ENCODE data around the gene FBRSL1.

FBRSL1 gene

GRCh38 chr12:132498931-132499330, 9.0 kb downstream of the FBRSL1 start:
- no peak for ATAC-seq
- no peak for TF ChIP-seq ZNF70 (CRISPR knock-in tag; IDR thresholded peaks at IDR 0.05)
- TF ChIP-seq, protein P1, sequence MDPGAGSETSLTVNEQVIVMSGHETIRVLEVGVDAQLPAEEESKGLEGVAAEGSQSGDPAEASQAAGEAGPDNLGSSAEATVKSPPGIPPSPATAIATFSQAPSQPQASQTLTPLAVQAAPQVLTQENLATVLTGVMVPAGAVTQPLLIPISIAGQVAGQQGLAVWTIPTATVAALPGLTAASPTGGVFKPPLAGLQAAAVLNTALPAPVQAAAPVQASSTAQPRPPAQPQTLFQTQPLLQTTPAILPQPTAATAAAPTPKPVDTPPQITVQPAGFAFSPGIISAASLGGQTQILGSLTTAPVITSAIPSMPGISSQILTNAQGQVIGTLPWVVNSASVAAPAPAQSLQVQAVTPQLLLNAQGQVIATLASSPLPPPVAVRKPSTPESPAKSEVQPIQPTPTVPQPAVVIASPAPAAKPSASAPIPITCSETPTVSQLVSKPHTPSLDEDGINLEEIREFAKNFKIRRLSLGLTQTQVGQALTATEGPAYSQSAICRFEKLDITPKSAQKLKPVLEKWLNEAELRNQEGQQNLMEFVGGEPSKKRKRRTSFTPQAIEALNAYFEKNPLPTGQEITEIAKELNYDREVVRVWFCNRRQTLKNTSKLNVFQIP (CRISPR knock-in tag; IDR thresholded peaks at IDR 0.05; ENCODE audit: borderline replicate concordance, low read depth): no peak
- TF ChIP-seq ISL1 (CRISPR knock-in tag; IDR thresholded peaks at IDR 0.05): no peak
- TF ChIP-seq OSR1 (CRISPR knock-in tag; IDR thresholded peaks at IDR 0.05): no peak
- TF ChIP-seq RARB (CRISPR knock-in tag; IDR thresholded peaks at IDR 0.05): no peak
- no peak for TF ChIP-seq TOX (CRISPR knock-in tag; IDR thresholded peaks at IDR 0.05; ENCODE audit: borderline replicate concordance)
- TF ChIP-seq SNAI2 (CRISPR knock-in tag; IDR thresholded peaks at IDR 0.05): no peak
- TF ChIP-seq BACH2 (CRISPR knock-in tag; IDR thresholded peaks at IDR 0.05; ENCODE audit: borderline replicate concordance): no peak
- TF ChIP-seq CSDC2 (CRISPR knock-in tag; IDR thresholded peaks at IDR 0.05): no peak
- no peak for TF ChIP-seq ZFP30 (CRISPR knock-in tag; IDR thresholded peaks at IDR 0.05)
- TF ChIP-seq, protein P2, sequence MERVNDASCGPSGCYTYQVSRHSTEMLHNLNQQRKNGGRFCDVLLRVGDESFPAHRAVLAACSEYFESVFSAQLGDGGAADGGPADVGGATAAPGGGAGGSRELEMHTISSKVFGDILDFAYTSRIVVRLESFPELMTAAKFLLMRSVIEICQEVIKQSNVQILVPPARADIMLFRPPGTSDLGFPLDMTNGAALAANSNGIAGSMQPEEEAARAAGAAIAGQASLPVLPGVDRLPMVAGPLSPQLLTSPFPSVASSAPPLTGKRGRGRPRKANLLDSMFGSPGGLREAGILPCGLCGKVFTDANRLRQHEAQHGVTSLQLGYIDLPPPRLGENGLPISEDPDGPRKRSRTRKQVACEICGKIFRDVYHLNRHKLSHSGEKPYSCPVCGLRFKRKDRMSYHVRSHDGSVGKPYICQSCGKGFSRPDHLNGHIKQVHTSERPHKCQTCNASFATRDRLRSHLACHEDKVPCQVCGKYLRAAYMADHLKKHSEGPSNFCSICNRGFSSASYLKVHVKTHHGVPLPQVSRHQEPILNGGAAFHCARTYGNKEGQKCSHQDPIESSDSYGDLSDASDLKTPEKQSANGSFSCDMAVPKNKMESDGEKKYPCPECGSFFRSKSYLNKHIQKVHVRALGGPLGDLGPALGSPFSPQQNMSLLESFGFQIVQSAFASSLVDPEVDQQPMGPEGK (CRISPR knock-in tag; IDR thresholded peaks at IDR 0.05; ENCODE audit: borderline replicate concordance): no peak
- TF ChIP-seq, protein P3, sequence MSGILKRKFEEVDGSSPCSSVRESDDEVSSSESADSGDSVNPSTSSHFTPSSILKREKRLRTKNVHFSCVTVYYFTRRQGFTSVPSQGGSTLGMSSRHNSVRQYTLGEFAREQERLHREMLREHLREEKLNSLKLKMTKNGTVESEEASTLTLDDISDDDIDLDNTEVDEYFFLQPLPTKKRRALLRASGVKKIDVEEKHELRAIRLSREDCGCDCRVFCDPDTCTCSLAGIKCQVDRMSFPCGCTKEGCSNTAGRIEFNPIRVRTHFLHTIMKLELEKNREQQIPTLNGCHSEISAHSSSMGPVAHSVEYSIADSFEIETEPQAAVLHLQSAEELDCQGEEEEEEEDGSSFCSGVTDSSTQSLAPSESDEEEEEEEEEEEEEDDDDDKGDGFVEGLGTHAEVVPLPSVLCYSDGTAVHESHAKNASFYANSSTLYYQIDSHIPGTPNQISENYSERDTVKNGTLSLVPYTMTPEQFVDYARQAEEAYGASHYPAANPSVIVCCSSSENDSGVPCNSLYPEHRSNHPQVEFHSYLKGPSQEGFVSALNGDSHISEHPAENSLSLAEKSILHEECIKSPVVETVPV (CRISPR knock-in tag; IDR thresholded peaks at IDR 0.05): no peak
- TF ChIP-seq ESRRG (CRISPR knock-in tag; IDR thresholded peaks at IDR 0.05): no peak

DNA sequence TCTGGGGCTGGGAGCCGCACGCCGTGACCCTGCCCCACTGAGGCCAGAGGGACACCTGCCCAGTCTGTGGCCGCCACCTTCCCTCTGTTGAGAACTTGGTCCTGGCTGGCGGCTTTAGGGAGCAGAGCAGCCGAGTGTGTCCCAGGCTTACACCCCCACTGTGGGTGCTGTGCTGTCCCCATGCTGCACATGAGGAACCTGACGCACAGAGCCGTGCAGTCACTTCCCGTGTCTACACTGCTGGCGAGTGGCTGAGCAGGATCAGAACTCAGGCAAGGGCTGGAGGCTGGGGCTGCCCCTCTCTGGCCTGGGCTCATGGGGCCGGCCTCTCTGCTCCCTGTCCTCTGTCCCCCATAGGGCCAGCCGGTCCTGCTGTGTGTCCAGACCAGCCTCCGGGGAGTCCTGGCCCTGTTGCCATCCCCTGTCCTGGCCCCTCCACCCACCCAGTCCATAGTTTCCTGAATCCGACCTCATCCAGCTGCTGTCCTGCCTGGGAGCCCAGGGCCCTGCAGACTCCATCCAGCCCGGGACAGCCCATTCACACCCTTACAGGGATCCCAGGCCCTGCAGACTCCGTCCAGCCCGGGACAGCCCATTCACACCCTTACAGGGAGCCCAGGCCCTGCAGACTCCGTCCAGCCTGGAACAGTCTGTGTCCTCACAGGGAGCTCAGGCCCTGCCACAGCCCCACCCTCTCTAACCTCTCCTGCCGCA, 10.3 kb downstream of the FBRSL1 start:
- ATAC-seq: no peak
- TF ChIP-seq ZC3H10 (CRISPR knock-in tag; IDR thresholded peaks at IDR 0.05) (no peak), ZFP3 (CRISPR knock-in tag; IDR thresholded peaks at IDR 0.05) (no peak), GLIS3 (CRISPR knock-in tag; IDR thresholded peaks at IDR 0.05) (no peak), CSDC2 (CRISPR knock-in tag; IDR thresholded peaks at IDR 0.05) (no peak), ZFP30 (CRISPR knock-in tag; IDR thresholded peaks at IDR 0.05) (no peak), ESRRG (CRISPR knock-in tag; IDR thresholded peaks at IDR 0.05) (no peak), ZNF565 (CRISPR knock-in tag; conservative IDR thresholded peaks at IDR 0.05; ENCODE audit: low read depth) (no peak), OSR1 (CRISPR knock-in tag; IDR thresholded peaks at IDR 0.05) (no peak), RARB (CRISPR knock-in tag; IDR thresholded peaks at IDR 0.05) (no peak), ZNF70 (CRISPR knock-in tag; IDR thresholded peaks at IDR 0.05) (no peak), TOX (CRISPR knock-in tag; IDR thresholded peaks at IDR 0.05; ENCODE audit: borderline replicate concordance) (no peak), SNAI2 (CRISPR knock-in tag; IDR thresholded peaks at IDR 0.05) (no peak), BACH2 (CRISPR knock-in tag; IDR thresholded peaks at IDR 0.05; ENCODE audit: borderline replicate concordance) (no peak), ZNF8 (CRISPR knock-in tag; IDR thresholded peaks at IDR 0.05) (no peak), ARNTL (CRISPR knock-in tag; IDR thresholded peaks at IDR 0.05; ENCODE audit: borderline replicate concordance, low read depth) (no peak)
- TF ChIP-seq, protein P4, sequence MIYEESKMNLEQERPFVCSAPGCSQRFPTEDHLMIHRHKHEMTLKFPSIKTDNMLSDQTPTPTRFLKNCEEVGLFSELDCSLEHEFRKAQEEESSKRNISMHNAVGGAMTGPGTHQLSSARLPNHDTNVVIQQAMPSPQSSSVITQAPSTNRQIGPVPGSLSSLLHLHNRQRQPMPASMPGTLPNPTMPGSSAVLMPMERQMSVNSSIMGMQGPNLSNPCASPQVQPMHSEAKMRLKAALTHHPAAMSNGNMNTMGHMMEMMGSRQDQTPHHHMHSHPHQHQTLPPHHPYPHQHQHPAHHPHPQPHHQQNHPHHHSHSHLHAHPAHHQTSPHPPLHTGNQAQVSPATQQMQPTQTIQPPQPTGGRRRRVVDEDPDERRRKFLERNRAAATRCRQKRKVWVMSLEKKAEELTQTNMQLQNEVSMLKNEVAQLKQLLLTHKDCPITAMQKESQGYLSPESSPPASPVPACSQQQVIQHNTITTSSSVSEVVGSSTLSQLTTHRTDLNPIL (CRISPR knock-in tag; IDR thresholded peaks at IDR 0.05; ENCODE audit: low read depth): no peak
- TF ChIP-seq, protein P1 (CRISPR knock-in tag; IDR thresholded peaks at IDR 0.05; ENCODE audit: borderline replicate concordance, low read depth): no peak
- TF ChIP-seq, protein P2 (CRISPR knock-in tag; IDR thresholded peaks at IDR 0.05; ENCODE audit: borderline replicate concordance): no peak
- TF ChIP-seq, protein P3 (CRISPR knock-in tag; IDR thresholded peaks at IDR 0.05): no peak
- TF ChIP-seq, protein P5, sequence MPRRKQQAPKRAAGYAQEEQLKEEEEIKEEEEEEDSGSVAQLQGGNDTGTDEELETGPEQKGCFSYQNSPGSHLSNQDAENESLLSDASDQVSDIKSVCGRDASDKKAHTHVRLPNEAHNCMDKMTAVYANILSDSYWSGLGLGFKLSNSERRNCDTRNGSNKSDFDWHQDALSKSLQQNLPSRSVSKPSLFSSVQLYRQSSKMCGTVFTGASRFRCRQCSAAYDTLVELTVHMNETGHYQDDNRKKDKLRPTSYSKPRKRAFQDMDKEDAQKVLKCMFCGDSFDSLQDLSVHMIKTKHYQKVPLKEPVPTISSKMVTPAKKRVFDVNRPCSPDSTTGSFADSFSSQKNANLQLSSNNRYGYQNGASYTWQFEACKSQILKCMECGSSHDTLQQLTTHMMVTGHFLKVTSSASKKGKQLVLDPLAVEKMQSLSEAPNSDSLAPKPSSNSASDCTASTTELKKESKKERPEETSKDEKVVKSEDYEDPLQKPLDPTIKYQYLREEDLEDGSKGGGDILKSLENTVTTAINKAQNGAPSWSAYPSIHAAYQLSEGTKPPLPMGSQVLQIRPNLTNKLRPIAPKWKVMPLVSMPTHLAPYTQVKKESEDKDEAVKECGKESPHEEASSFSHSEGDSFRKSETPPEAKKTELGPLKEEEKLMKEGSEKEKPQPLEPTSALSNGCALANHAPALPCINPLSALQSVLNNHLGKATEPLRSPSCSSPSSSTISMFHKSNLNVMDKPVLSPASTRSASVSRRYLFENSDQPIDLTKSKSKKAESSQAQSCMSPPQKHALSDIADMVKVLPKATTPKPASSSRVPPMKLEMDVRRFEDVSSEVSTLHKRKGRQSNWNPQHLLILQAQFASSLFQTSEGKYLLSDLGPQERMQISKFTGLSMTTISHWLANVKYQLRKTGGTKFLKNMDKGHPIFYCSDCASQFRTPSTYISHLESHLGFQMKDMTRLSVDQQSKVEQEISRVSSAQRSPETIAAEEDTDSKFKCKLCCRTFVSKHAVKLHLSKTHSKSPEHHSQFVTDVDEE (CRISPR knock-in tag; IDR thresholded peaks at IDR 0.05): no peak
